GM12864 (cell line): ENCODE data around the gene PEAK3.

Experiments
- DNase-seq: peaks from one replicate; pipeline ENCODE4 v3.0.0-alpha.2; 2011; ENCODE audit warnings: low read depth
- H3K4me3 ChIP-seq: 2 replicates; pipeline ENCODE4 v1.5.1; 2011; ENCODE audit warnings: mild to moderate bottlenecking, low read depth, low read length, control low read depth
- TF ChIP-seq, protein P1 (sequence below): IDR thresholded peaks from 2 replicates; pipeline ENCODE4 v1.5.1; 2011; ENCODE audit warnings: low read depth, mild to moderate bottlenecking, moderate library complexity, low read length, control low read depth, inconsistent platforms; ENCODE audit errors: missing control alignments

PEAK3 gene

DNA sequence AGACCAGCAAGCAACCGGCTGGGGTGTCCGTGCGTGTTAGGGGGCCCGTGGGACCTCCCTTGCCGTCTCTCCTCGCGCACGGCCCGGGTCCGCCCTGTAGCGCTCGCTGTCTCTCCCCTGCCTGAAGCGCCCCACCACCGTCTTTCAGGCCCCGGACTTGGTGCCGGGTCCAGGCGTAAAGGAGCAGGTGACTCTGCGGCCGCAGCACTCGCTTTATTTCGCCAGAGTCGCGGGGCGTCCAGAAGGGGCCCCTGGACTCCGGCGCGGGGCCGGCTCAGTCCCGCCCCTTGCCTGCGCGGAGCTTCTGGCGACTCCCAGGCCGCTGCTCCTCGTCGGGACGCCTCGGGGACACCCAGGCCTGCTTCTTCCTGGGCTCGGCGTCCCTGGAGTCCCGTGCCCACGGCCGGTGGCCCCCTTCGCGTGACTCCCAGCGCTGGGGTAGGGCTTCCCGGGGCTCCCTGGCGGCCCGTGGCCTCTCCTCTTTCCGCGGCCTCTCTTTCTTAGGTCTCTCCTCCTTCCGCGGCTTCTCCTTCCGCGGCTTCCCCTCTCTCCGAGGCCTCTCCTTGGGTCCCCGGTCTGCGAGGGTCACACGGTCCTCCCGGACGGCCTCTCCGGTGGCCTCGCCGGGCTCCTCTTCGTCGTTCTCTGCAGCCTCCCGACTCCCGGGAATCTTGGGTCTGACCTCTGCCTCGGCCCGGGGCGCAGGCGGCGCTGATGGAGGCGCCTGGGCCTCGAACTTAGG, 29.7 kb downstream of the PEAK3 start:
- no peak for DNase-seq
- TF ChIP-seq, protein P1, sequence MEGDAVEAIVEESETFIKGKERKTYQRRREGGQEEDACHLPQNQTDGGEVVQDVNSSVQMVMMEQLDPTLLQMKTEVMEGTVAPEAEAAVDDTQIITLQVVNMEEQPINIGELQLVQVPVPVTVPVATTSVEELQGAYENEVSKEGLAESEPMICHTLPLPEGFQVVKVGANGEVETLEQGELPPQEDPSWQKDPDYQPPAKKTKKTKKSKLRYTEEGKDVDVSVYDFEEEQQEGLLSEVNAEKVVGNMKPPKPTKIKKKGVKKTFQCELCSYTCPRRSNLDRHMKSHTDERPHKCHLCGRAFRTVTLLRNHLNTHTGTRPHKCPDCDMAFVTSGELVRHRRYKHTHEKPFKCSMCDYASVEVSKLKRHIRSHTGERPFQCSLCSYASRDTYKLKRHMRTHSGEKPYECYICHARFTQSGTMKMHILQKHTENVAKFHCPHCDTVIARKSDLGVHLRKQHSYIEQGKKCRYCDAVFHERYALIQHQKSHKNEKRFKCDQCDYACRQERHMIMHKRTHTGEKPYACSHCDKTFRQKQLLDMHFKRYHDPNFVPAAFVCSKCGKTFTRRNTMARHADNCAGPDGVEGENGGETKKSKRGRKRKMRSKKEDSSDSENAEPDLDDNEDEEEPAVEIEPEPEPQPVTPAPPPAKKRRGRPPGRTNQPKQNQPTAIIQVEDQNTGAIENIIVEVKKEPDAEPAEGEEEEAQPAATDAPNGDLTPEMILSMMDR = no peak
- H3K4me3 ChIP-seq = no peak overlapping the region

DNA sequence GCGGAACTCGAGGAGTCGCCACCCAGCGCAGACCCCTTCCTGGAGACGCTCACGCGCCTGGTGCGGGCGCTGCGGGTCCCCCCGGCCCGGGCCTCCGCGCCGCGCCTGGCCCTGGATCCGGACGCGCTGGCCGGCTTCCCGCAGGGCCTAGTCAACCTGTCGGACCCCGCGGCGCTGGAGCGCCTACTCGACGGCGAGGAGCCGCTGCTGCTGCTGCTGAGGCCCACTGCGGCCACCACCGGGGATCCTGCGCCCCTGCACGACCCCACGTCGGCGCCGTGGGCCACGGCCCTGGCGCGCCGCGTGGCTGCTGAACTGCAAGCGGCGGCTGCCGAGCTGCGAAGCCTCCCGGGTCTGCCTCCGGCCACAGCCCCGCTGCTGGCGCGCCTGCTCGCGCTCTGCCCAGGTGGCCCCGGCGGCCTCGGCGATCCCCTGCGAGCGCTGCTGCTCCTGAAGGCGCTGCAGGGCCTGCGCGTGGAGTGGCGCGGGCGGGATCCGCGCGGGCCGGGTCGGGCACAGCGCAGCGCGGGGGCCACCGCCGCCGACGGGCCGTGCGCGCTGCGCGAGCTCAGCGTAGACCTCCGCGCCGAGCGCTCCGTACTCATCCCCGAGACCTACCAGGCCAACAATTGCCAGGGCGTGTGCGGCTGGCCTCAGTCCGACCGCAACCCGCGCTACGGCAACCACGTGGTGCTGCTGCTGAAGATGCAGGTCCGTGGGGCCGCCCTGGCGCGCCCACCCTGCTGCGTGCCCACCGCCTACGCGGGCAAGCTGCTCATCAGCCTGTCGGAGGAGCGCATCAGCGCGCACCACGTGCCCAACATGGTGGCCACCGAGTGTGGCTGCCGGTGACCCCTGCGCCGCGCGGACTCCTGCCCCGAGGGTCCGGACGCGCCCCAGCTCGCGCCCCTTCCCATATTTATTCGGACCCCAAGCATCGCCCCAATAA, 30.6 kb downstream of the PEAK3 start:
- DNase-seq = no peak
- H3K4me3 ChIP-seq = no peak overlapping the region
- TF ChIP-seq, protein P1 = no peak

DNA sequence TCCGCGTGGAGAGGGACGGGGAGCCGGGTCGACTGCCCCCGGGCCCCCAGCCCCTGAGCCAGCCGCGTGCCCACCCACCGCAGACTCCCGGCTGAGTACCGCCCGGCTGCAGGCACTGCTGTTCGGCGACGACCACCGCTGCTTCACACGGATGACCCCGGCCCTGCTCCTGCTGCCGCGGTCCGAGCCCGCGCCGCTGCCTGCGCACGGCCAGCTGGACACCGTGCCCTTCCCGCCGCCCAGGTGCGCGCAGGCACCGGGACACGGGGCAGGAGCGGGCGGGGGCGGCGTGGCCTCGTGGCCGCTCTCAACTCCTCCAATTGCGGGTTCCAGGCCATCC, 31.2 kb downstream of the PEAK3 start:
- TF ChIP-seq, protein P1 = no peak
- H3K4me3 ChIP-seq = no peak overlapping the region
- no peak for DNase-seq

DNA sequence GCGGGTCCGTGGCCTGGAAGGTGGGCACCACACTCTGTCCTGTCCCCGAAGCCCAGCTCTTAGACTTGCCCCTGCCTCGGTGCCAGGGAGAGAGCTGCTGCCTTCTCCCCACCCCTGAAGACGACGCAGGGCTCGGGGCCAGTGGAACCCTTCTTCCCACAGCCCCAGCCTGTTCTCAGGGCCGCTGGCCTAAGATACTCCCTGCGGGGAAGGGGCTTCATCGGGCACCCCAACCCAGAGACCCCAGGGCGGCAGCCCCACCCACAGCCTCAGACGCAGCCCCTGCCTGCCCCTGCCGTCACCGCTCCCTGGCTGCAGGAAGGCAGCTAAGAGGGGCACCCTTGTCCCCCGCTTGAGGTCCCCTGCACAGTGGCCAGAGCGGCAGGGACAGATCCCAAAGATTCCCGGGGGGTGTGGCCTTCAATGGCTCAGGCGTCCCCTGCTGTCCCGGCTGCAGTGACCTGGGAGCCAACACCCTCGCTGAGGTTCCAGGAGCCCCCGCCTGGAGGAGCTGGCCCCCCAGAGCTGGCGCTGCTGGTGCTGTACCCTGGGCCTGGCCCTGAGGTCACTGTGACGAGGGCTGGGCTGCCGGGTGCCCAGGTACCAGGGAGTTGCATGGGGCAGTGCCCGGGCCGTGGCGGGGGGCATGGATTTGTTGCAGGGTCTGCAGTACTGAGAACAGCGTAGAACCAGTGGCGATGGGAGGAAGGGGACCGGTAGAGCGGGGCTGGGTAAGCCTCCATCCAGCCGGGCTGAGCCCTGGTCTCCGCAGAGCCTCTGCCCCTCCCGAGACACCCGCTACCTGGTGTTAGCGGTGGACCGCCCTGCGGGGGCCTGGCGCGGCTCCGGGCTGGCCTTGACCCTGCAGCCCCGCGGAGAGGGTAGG, 31.9 kb downstream of the PEAK3 start:
- DNase-seq = no peak
- no peak overlapping the region for H3K4me3 ChIP-seq
- TF ChIP-seq, protein P1 = no peak

DNA sequence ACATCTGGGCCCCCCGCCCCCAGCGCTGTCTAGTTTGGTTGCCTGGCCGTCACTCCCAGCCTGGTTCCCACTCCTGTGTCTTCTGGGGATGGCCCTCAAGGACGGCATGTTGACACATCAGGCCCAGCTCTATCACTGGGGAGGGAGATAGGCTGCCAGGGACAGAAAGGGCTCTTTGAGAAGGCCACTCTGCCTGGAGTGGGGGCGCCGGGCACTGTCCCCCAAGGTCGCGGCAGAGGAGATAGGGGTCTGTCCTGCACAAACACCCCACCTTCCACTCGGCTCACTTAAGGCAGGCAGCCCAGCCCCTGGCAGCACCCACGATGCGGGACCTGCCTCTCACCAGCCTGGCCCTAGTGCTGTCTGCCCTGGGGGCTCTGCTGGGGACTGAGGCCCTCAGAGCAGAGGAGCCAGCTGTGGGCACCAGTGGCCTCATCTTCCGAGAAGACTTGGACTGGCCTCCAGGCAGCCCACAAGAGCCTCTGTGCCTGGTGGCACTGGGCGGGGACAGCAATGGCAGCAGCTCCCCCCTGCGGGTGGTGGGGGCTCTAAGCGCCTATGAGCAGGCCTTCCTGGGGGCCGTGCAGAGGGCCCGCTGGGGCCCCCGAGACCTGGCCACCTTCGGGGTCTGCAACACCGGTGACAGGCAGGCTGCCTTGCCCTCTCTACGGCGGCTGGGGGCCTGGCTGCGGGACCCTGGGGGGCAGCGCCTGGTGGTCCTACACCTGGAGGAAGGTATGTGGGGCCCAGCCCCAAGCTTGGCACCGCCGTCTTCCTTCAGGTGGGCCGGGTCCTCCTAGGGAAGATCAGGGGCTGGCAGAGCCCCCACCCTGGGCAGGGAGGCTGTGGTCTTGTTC, 32.7 kb downstream of the PEAK3 start, which contains the start of gene AMH:
TSS of gene AMH (plus strand) at position 314 of the 857 bp plus-strand sequence. CDS start at position 324, 10 bp downstream.
- TF ChIP-seq, protein P1 = no peak
- no peak within 1 kb of the TSS for H3K4me3 ChIP-seq
- DNase-seq = no peak
